GM12878 (cell line): ENCODE results near the gene FOXP1. TPM values are rescaled to one million over a fixed set of nuclear protein-coding genes. Genes with fewer than 3 reads are reported as not detected.

ENCODE experiments used
- ATAC-seq: fragments of 200-7000 bp; cut with Tn5 transposase; 3 replicates; pipeline ENCODE4 v1.9.1; 2020; ENCODE audit warnings: mild to moderate bottlenecking, moderate library complexity
- BruUV-seq: library from RNA; stranded (reverse); fragments of 400-500 nt; replicated peaks from 2 replicates; lab custom pipeline; 2021; lab: Mats Ljungman, UMichigan
- CTCF ChIA-PET: fragments of 300-600 bp; sonication (Branson Sonifier 250); formaldehyde crosslinking; extraction: SDS; loops from one replicate; lab custom pipeline; 2021; ENCODE audit warnings: inconsistent platforms; lab: Yijun Ruan, JAX
- POLR2A ChIA-PET: fragments of 350-600 bp; formaldehyde crosslinking; extraction: SDS; loops from one replicate; lab custom pipeline; 2021; ENCODE audit warnings: inconsistent platforms; lab: Charles Lee
- RAD21 ChIA-PET: fragments of 300-600 bp; sonication (Branson Sonifier 250); formaldehyde crosslinking; loops from one replicate; lab custom pipeline; 2023; ENCODE audit warnings: antibody characterized with exemption; ENCODE audit not compliant: unreplicated experiment; lab: Charles Lee
- SMC1A ChIA-PET: fragments of 300-600 bp; sonication (Branson Sonifier 250); formaldehyde crosslinking; loops from one replicate; lab custom pipeline; 2023; ENCODE audit not compliant: unreplicated experiment, uncharacterized antibody; lab: Charles Lee
- DNase-seq: peaks from one replicate; pipeline ENCODE4 v3.0.0-alpha.2; 2011; ENCODE audit warnings: low read depth, low spot score
- FAIRE-seq: peaks from 3 replicates; lab custom pipeline; 2011; peaks lifted over from hg19 to GRCh38; lab: Jason Lieb, UNC
- H2AFZ ChIP-seq: 2 replicates; pipeline ENCODE4 v1.6.0; 2011; ENCODE audit warnings: low read depth, low read length, control low read depth; ENCODE audit not compliant: control insufficient read depth
- H3K27ac ChIP-seq: 2 replicates; pipeline ENCODE4 v1.5.1; 2011; ENCODE audit warnings: control low read depth; ENCODE audit not compliant: control insufficient read depth, insufficient read depth
- H3K27me3 ChIP-seq, 2 experiments: replicated peaks in 1 of 2; 2 replicates each; pipeline versions ENCODE4 v1.6.0 to v1.6.1; 2011; ENCODE audit warnings: low read length in 1 of 2; ENCODE audit not compliant: control insufficient read depth in 2 of 2, insufficient read depth in 2 of 2
- H3K36me3 ChIP-seq, 2 experiments: 2 replicates each; pipeline ENCODE4 v1.5.1; 2011; ENCODE audit warnings: low read length in 1 of 2; ENCODE audit not compliant: control insufficient read depth in 2 of 2, insufficient read depth in 2 of 2
- H3K4me1 ChIP-seq: 2 replicates; pipeline ENCODE4 v1.6.1; 2011; ENCODE audit warnings: mild to moderate bottlenecking, low read length, moderate library complexity, mixed read lengths; ENCODE audit not compliant: control insufficient read depth, insufficient read depth
- H3K4me2 ChIP-seq: 2 replicates; pipeline ENCODE4 v1.6.0; 2011; ENCODE audit warnings: control low read depth; ENCODE audit not compliant: control insufficient read depth, insufficient read depth
- H3K4me3 ChIP-seq: fragments of 200-600 bp; sonication (generic); 2 replicates; pipeline ENCODE4 v1.5.1; 2016
- H3K79me2 ChIP-seq: 2 replicates; pipeline ENCODE4 v1.6.0; 2011; ENCODE audit warnings: low read length; ENCODE audit not compliant: control insufficient read depth, insufficient read depth
- H3K9ac ChIP-seq: 2 replicates; pipeline ENCODE4 v1.8.0; 2011; ENCODE audit warnings: low read length, control low read depth, mixed read lengths; ENCODE audit not compliant: control insufficient read depth, insufficient read depth
- H3K9me3 ChIP-seq: replicated peaks from 3 replicates; pipeline ENCODE4 v1.5.1; 2011; ENCODE audit warnings: mild to moderate bottlenecking, low read length; ENCODE audit not compliant: control insufficient read depth, insufficient read depth
- H4K20me1 ChIP-seq: 2 replicates; pipeline ENCODE4 v1.6.0; 2011; ENCODE audit not compliant: control insufficient read depth, insufficient read depth
- ATF7 ChIP-seq: fragments of 450-650 bp; IDR thresholded peaks from 2 replicates; pipeline ENCODE4 v1.6.1; 2016; ENCODE audit warnings: low read depth, mild to moderate bottlenecking
- CBX5 ChIP-seq: sonication (generic); IDR thresholded peaks from 2 replicates; pipeline ENCODE4 v1.6.1; 2016; ENCODE audit warnings: low read depth, moderate library complexity, mild to moderate bottlenecking, inconsistent platforms
- CHD2 ChIP-seq: IDR thresholded peaks from 2 replicates; pipeline ENCODE4 v1.6.1; 2011; ENCODE audit warnings: low read depth, low read length, improper control_type of control experiment, borderline replicate concordance
- E4F1 ChIP-seq: fragments of 450-650 bp; IDR thresholded peaks from 2 replicates; pipeline ENCODE4 v1.6.1; 2018; ENCODE audit warnings: borderline replicate concordance, mild to moderate bottlenecking; ENCODE audit not compliant: partially characterized antibody
- EED ChIP-seq: sonication (generic); IDR thresholded peaks from 2 replicates; pipeline ENCODE4 v1.6.1; 2016; ENCODE audit warnings: antibody characterized with exemption, low read depth
- ESRRA ChIP-seq: IDR thresholded peaks from 2 replicates; pipeline ENCODE4 v1.6.1; 2012; ENCODE audit warnings: mild to moderate bottlenecking, low read length, improper control_type of control experiment
- HDAC6 ChIP-seq: fragments of 200-600 bp; sonication (generic); IDR thresholded peaks from one replicate; pipeline ENCODE4 v1.8.0; 2017; ENCODE audit warnings: antibody characterized with exemption; ENCODE audit not compliant: unreplicated experiment
- HDGF ChIP-seq: fragments of 450-650 bp; IDR thresholded peaks from 2 replicates; pipeline ENCODE4 v1.6.1; 2016; ENCODE audit warnings: antibody characterized with exemption
- HSF1 ChIP-seq: fragments of 150-350 bp; IDR thresholded peaks from 2 replicates; pipeline ENCODE4 v1.6.1; 2014; ENCODE audit warnings: mild to moderate bottlenecking, low read depth, low read length
- IRF3 ChIP-seq: fragments of 450-650 bp; IDR thresholded peaks from 2 replicates; pipeline ENCODE4 v1.6.1; 2014; ENCODE audit warnings: mild to moderate bottlenecking
- KAT2A ChIP-seq: conservative IDR thresholded peaks from 2 replicates; pipeline ENCODE4 v1.6.1; 2011; ENCODE audit warnings: low read depth, low read length; ENCODE audit not compliant: control insufficient read depth
- KDM1A ChIP-seq: fragments of 200-600 bp; sonication (generic); IDR thresholded peaks from 2 replicates; pipeline ENCODE4 v1.6.1; 2016; ENCODE audit warnings: borderline replicate concordance
- KLF5 ChIP-seq: fragments of 450-650 bp; IDR thresholded peaks from 2 replicates; pipeline ENCODE4 v1.6.1; 2014; ENCODE audit warnings: mild to moderate bottlenecking; ENCODE audit not compliant: partially characterized antibody
- NR2F1 ChIP-seq: fragments of 450-650 bp; conservative IDR thresholded peaks from 2 replicates; pipeline ENCODE4 v1.6.1; 2017; ENCODE audit warnings: mild to moderate bottlenecking
- NRF1 ChIP-seq: conservative IDR thresholded peaks from 2 replicates; pipeline ENCODE4 v1.6.1; 2011; ENCODE audit warnings: mild to moderate bottlenecking, low read depth, low read length, improper control_type of control experiment
- POLR2A ChIP-seq: IDR thresholded peaks from 2 replicates; pipeline ENCODE4 v1.6.1; 2011; ENCODE audit warnings: low read depth, mild to moderate bottlenecking, low read length
- POU2F2 ChIP-seq: IDR thresholded peaks from 3 replicates; pipeline ENCODE4 v1.6.1; 2011; ENCODE audit warnings: low read depth, mild to moderate bottlenecking, low read length, borderline replicate concordance
- SRF ChIP-seq, 2 experiments: IDR thresholded peaks; 2 replicates each; pipeline ENCODE4 v1.6.1; 2011; ENCODE audit warnings: low read depth in 2 of 2, low read length in 2 of 2, mild to moderate bottlenecking in 1 of 2, moderate library complexity in 1 of 2
- TBL1XR1 ChIP-seq: IDR thresholded peaks from 2 replicates; pipeline ENCODE4 v1.6.1; 2012; ENCODE audit warnings: low read depth, low read length, improper control_type of control experiment
- WGBS: methylation state at CpG from one replicate; pipeline ENCODE4 v1.1.6; 2016; ENCODE audit warnings: low lambda C conversion rate; ENCODE audit not compliant: insufficient replicate concordance, insufficient coverage; ENCODE audit errors: missing lambda C conversion rate; 5-methylcytosine and 5-hydroxymethylcytosine counted together
- in situ Hi-C: fragments of 300-500 bp; cut with MboI; formaldehyde crosslinking; loops from 9 replicates; pipeline ENCODE4 v1.14.3; 2018; ENCODE audit warnings: mixed read lengths
- intact Hi-C: fragments of 100-400 bp; cut with micrococcal nuclease; formaldehyde crosslinking; loops from one replicate; pipeline ENCODE4 v1.14.2; 2022; ENCODE audit not compliant: unreplicated experiment
- polyA plus RNA-seq, 11 experiments: library from polyadenylated mRNA; depleted of rRNA in 4 of 11; unstranded in 6 of 11; stranded (reverse) in 5 of 11; fragments of >200 nt; fragmentation: Nextera tagmentation in 4 of 11; fragmentation: Illumina TruSeq in 1 of 11; extraction: Ambion mirVana in 4 of 11; extraction: Trizol in 1 of 11; gene quantifications; 1 replicate in 1 of 11; 2 replicates in 10 of 11; pipeline versions ENCODE4 v1.2.1 to v1.2.3, GENCODE V29; 2011 to 2016; ENCODE audit warnings: inconsistent platforms in 2 of 11, missing spikeins in 2 of 11, low read depth in 1 of 11
- total RNA-seq, 4 experiments: library from RNA; depleted of rRNA in 3 of 4; stranded (reverse); fragments of >200 nt in 3 of 4; fragmentation: Illumina TruSeq in 1 of 4; extraction: Trizol in 1 of 4; gene quantifications; 2 replicates each; pipeline versions ENCODE4 v1.2.1 to v1.2.3, GENCODE V29; 2013 to 2021

FOXP1 gene
- total and polyA plus RNA-seq, 10 of the 15 experiments (the other 5 are each of a cell fraction or from before 2014, with no cell fraction given): 0.05 to 1.6 (median 0.20) TPM; not detected in 1

- no peak for TF ChIP-seq NR2F1
- TF ChIP-seq POLR2A: no peak
- TF ChIP-seq HDAC6: no peak
- no peak for TF ChIP-seq ESRRA
- no peak for TF ChIP-seq CHD2
- no peak for TF ChIP-seq KDM1A
- no peak for TF ChIP-seq TBL1XR1
- TF ChIP-seq HSF1: no peak
- no peak for TF ChIP-seq IRF3
- no peak for TF ChIP-seq SRF (IDR thresholded peaks at IDR 0.05; ENCODE audit: low read depth in 2 of 2, low read length in 2 of 2)
- no peak for TF ChIP-seq POU2F2
- TF ChIP-seq KAT2A: no peak
- no peak for TF ChIP-seq HDGF
- no peak for TF ChIP-seq E4F1
- TF ChIP-seq ATF7: no peak
- no peak for TF ChIP-seq NRF1
- TF ChIP-seq CBX5: no peak
- TF ChIP-seq KLF5: no peak
- no peak for TF ChIP-seq EED
- CTCF ChIA-PET: no interaction called here
- POLR2A ChIA-PET: no interaction called here
- intact Hi-C loops: no loop called here
- SMC1A ChIA-PET: no interaction called here
- RAD21 ChIA-PET: no interaction called here
- Histone ChIP-seq H3K79me2 (no peaks in the 10 kb centered on the region), H3K9me3 (no peaks in the 10 kb centered on the region), H4K20me1 (no peaks in the 10 kb centered on the region), H3K4me3 (no peak overlapping the region), H3K27me3 (peaks cover 3 to 4% of the 10 kb centered on the region in 2 experiments; a peak in 3 of 4 replicates), H3K4me2 (no peak overlapping the region), H3K4me1 (no peaks in the 10 kb centered on the region), H3K9ac (no peak overlapping the region), H3K27ac (no peak overlapping the region), H3K36me3 (no peaks in the 10 kb centered on the region), H2AFZ (no peak overlapping the region)
- in situ Hi-C loops: no loop called here
- BruUV-seq: no TSS peak
- no peak for ATAC-seq
- 0% methylated on average over 3 of the region's 3 CpGs for WGBS
- DNase-seq: no peak
- FAIRE-seq: no peak
These were observed 375.9 kb downstream of the FOXP1 start for GRCh38 chr3:71207632-71208031.
